Subcutaneous adipose tissue (tissue), 4 donors: ENCODE results near the gene TNFSF13B. TPM values are rescaled to one million over a fixed set of nuclear protein-coding genes. Genes with fewer than 3 reads are reported as not detected.

Experiments used
- CTCF ChIP-seq: fragments of 450-650 bp; IDR thresholded peaks from one replicate; pipeline ENCODE4 v1.5.1; 2016; ENCODE audit warnings: low read depth, mild to moderate bottlenecking, control low read depth, antibody characterized with exemption, moderate library complexity
- total RNA-seq, 4 donors: library from RNA; depleted of rRNA; stranded (reverse); fragments of >200 nt; gene quantifications; one replicate each; pipeline ENCODE4 v1.1.0, GENCODE V29; 2016

The TNFSF13B gene
- total RNA-seq, 4 donors from 2014 or later: 4.8 to 30.3 (median 9.4) TPM

GRCh38 chr13:108313382-108313781 is 43.9 kb downstream of the TNFSF13B start:
- TF ChIP-seq CTCF: no peak

- TF ChIP-seq CTCF: no peak
Measured at GRCh38 chr13:108315273-108315672, 45.8 kb downstream of the TNFSF13B start.

DNA sequence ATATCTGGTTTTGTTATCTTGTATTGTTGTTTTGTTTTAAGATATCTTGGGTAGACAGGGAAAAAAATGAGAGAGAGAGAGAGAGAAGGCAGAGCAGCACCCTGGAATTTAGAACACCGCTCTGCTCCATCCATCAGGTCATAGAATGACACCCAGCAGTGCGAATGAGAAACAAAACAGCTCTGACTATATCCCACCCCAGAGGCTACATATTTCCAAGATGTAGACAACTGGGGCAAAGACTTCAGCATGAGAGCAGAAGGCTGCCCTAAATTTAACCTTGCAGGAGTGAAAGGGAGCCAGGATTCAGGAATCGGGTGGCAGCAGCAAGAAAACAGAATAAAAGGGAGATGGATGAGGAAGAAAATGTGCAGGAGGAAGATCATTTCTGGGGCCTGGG is 46.5 kb downstream of the TNFSF13B start:
- no peak for TF ChIP-seq CTCF

- TF ChIP-seq CTCF: no peak
Measured at GRCh38 chr13:108316413-108316812, 46.9 kb downstream of the TNFSF13B start.

- TF ChIP-seq CTCF: no peak
Measured at GRCh38 chr13:108322206-108322824, 52.8 kb downstream of the TNFSF13B start.

- TF ChIP-seq CTCF: no peak
Measured at GRCh38 chr13:108323031-108323430, 53.5 kb downstream of the TNFSF13B start.

- no peak for TF ChIP-seq CTCF
Measured at GRCh38 chr13:108325863-108326262, 56.3 kb downstream of the TNFSF13B start.
